Uterus (tissue), 4 donors: Measurements from ENCODE around the gene ATP6V0E1. TPM values are rescaled to one million over a fixed set of nuclear protein-coding genes. Genes with fewer than 3 reads are reported as not detected.
A peak's percentile ranks its signal among the peaks of the same experiment; 100 is the strongest.

ENCODE experiments used
- DNase-seq, 2 donors: peaks; one replicate each; pipeline ENCODE4 v3.0.0-alpha.2; 2019 to 2020
- H3K27ac ChIP-seq, 2 donors: fragments of 200-600 bp; sonication (generic); 1 replicate in 1 of 2; 2 replicates in 1 of 2; pipeline ENCODE4 v1.5.1; 2016 to 2018
- H3K27me3 ChIP-seq, 2 donors: fragments of 200-600 bp; sonication (generic); one replicate each; pipeline ENCODE4 v1.5.1; 2018 to 2019; ENCODE audit warnings: control low read depth in 1 of 2
- H3K36me3 ChIP-seq, 2 donors: fragments of 200-600 bp; sonication (generic); one replicate each; pipeline ENCODE4 v1.5.1; 2019; ENCODE audit warnings: control low read depth in 1 of 2
- H3K4me1 ChIP-seq, 2 donors: fragments of 200-600 bp; sonication (generic); one replicate each; pipeline ENCODE4 v1.5.1; 2018 to 2019; ENCODE audit warnings: control low read depth in 1 of 2
- H3K4me3 ChIP-seq, 2 donors: fragments of 200-600 bp; sonication (generic); 1 replicate in 1 of 2; 2 replicates in 1 of 2; pipeline ENCODE4 v1.5.1; 2018 to 2019; ENCODE audit warnings: mild to moderate bottlenecking in 1 of 2
- H3K9me3 ChIP-seq, 2 donors: fragments of 200-600 bp; sonication (generic); one replicate each; pipeline ENCODE4 v1.5.1; 2019; ENCODE audit warnings: control low read depth in 1 of 2
- POLR2A ChIP-seq, 2 donors: fragments of 450-650 bp; IDR thresholded peaks; one replicate each; pipeline ENCODE4 v1.6.1; 2016; ENCODE audit warnings: antibody characterized with exemption in 2 of 2, mild to moderate bottlenecking in 1 of 2, moderate library complexity in 1 of 2
- intact Hi-C: fragments of 100-400 bp; cut with DNase I; formaldehyde crosslinking; loops from one replicate; pipeline ENCODE4 v1.15.1; 2023; ENCODE audit warnings: low total_unique reads
- total RNA-seq, 4 donors: library from RNA; depleted of rRNA in 3 of 4; stranded (reverse); fragments of >200 nt in 3 of 4; gene quantifications; one replicate each; pipeline versions ENCODE4 v1.1.0 to v1.2.4, GENCODE V29; 2014 to 2023
- TF ChIP-seq, protein P1 (sequence below), 4 experiments: fragments of 200-600 bp in 2 of 4; fragments of 450-650 bp in 2 of 4; sonication (generic) in 2 of 4; IDR thresholded peaks; one replicate each; pipeline ENCODE4 v1.5.1; 2016 to 2019; ENCODE audit warnings: antibody characterized with exemption in 4 of 4, mild to moderate bottlenecking in 2 of 4, moderate library complexity in 1 of 4
- donor health status: DM: yes; HTN: yes; CAD: no.

The ATP6V0E1 gene
- total RNA-seq, 4 donors from 2014 or later: 75.6 to 159 (median 137) TPM

- DNase-seq: no peak
- intact Hi-C loops: loop anchor here (10.0 kb wide), 1 partner anchor 68 kb away; the partner anchor contains the start of gene ATP6V0E1
These were observed 69.5 kb downstream of the ATP6V0E1 start for GRCh38 chr5:173053041-173053440.

GRCh38 chr5:173055042-173055721 lies 71.6 kb downstream of the ATP6V0E1 start:
- Histone ChIP-seq H3K27ac (peak overlapping the region in 1 of 2 donors; percentile 99), H3K27me3 (no peaks in the 10 kb centered on the region), H3K9me3 (no peaks in the 10 kb centered on the region), H3K4me1 (no peaks in the 10 kb centered on the region), H3K36me3 (no peaks in the 10 kb centered on the region), H3K4me3 (peak overlapping the region; percentile 91 to 93)
- intact Hi-C loops: loop anchor here (10.0 kb wide), 1 partner anchor 70 kb away; the partner anchor contains the start of gene ATP6V0E1
- TF ChIP-seq POLR2A (IDR thresholded peaks at IDR 0.05): no peak
- TF ChIP-seq, protein P1, sequence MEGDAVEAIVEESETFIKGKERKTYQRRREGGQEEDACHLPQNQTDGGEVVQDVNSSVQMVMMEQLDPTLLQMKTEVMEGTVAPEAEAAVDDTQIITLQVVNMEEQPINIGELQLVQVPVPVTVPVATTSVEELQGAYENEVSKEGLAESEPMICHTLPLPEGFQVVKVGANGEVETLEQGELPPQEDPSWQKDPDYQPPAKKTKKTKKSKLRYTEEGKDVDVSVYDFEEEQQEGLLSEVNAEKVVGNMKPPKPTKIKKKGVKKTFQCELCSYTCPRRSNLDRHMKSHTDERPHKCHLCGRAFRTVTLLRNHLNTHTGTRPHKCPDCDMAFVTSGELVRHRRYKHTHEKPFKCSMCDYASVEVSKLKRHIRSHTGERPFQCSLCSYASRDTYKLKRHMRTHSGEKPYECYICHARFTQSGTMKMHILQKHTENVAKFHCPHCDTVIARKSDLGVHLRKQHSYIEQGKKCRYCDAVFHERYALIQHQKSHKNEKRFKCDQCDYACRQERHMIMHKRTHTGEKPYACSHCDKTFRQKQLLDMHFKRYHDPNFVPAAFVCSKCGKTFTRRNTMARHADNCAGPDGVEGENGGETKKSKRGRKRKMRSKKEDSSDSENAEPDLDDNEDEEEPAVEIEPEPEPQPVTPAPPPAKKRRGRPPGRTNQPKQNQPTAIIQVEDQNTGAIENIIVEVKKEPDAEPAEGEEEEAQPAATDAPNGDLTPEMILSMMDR (IDR thresholded peaks at IDR 0.05): no peak
- DNase-seq: no peak

More at GRCh38 chr5:173053041-173053440, 69.5 kb downstream of the ATP6V0E1 start:
- Histone ChIP-seq H3K4me1 (no peaks in the 10 kb centered on the region), H3K27me3 (no peaks in the 10 kb centered on the region), H3K36me3 (no peaks in the 10 kb centered on the region), H3K9me3 (no peaks in the 10 kb centered on the region), H3K27ac (no peak overlapping the region), H3K4me3 (no peak overlapping the region)
- TF ChIP-seq POLR2A (IDR thresholded peaks at IDR 0.05): no peak
- TF ChIP-seq, protein P1 (IDR thresholded peaks at IDR 0.05): no peak

DNA sequence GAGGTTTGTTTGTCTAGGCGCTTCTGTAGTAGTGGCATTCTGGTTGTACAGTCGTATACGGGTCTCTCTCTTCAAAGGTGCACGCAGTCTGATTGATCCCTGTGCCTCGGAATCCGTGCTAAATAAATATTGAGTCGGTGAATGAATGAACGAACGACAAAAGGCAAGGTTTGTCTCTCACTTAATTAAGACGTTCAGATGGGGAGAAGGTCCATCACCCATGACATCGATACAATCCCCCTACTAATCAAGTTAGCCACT lies 72.1 kb downstream of the ATP6V0E1 start:
- no peaks in the 10 kb centered on the region for H3K36me3 ChIP-seq
- DNase-seq: no peak
- H3K4me1 ChIP-seq: no peaks in the 10 kb centered on the region
- no peak for TF ChIP-seq POLR2A (IDR thresholded peaks at IDR 0.05)
- TF ChIP-seq, protein P1 (IDR thresholded peaks at IDR 0.05): no peak
- peak overlapping the region; percentile 48 to 99 for H3K27ac ChIP-seq
- intact Hi-C loops: loop anchor here (10.0 kb wide), 1 partner anchor 71 kb away; the partner anchor contains the start of gene ATP6V0E1
- H3K9me3 ChIP-seq: no peaks in the 10 kb centered on the region
- H3K4me3 ChIP-seq: peak overlapping the region; percentile 91 to 93
- H3K27me3 ChIP-seq: no peaks in the 10 kb centered on the region

GRCh38 chr5:173055983-173056782 lies 72.6 kb downstream of the ATP6V0E1 start, which contains the start of gene CREBRF:
CREBRF (plus strand) TSS chr5:173056352; CDS start chr5:173080776, 24,424 bp downstream.
- no peaks in the 10 kb centered on the region for H3K27me3 ChIP-seq
- H3K4me3 ChIP-seq: peak within 1 kb of the TSS; percentile 91 to 93
- intact Hi-C loops: loop anchor here (10.0 kb wide), 1 partner anchor 71 kb away; the partner anchor contains the start of gene ATP6V0E1
- H3K9me3 ChIP-seq: no peaks in the 10 kb centered on the region
- TF ChIP-seq, protein P1 (IDR thresholded peaks at IDR 0.05): peak in 1 of 4 experiments; percentile 18
- peak; percentile 58 to 65 for TF ChIP-seq POLR2A (IDR thresholded peaks at IDR 0.05)
- DNase-seq: peak; percentile 96 to 98
- no peaks in the 10 kb centered on the region for H3K36me3 ChIP-seq
- no peaks in the 10 kb centered on the region for H3K4me1 ChIP-seq
- peak within 1 kb of the TSS; percentile 94 to 99 for H3K27ac ChIP-seq

- Histone ChIP-seq H3K4me3 (peak overlapping the region; percentile 91 to 93), H3K27ac (peak overlapping the region; percentile 94 to 99), H3K36me3 (no peaks in the 10 kb centered on the region), H3K4me1 (no peaks in the 10 kb centered on the region), H3K27me3 (no peaks in the 10 kb centered on the region), H3K9me3 (no peaks in the 10 kb centered on the region)
- TF ChIP-seq, protein P1 (IDR thresholded peaks at IDR 0.05): no peak
- TF ChIP-seq POLR2A (IDR thresholded peaks at IDR 0.05): no peak
- DNase-seq: no peak
- intact Hi-C loops: loop anchor here (10.0 kb wide), 1 partner anchor 72 kb away; the partner anchor contains the start of gene ATP6V0E1
These were observed 73.2 kb downstream of the ATP6V0E1 start for GRCh38 chr5:173056783-173057061.
